ENCODE data around the gene SPPL2A.
A peak's percentile ranks its signal among the peaks of the same experiment; 100 is the strongest.

Gene SPPL2A

DNA sequence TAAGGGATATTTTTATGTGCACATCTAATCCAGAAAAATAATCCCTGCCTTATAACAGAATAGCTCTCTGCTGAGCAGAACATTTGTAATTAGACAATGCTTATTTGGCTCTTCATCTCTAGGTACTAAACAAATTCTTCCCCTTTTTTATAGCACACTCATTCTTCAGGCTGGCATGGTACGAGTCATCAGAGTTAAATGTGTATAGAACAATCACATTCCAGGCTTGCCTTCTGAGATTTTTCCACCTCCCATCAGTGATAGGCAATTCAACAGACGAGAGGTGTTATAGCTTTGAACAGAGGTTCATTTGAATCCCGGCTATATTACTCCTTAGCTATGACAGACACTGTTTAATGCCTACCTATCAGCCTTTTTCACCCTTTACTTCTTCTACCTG lies 21.4 kb upstream of the SPPL2A start:
- no peaks in the 10 kb centered on the region for H3K27me3 Mint-ChIP-seq
- H3K9me3 Mint-ChIP-seq: no peaks in the 10 kb centered on the region
- no peaks in the 10 kb centered on the region for H3K4me1 Mint-ChIP-seq
- no peak for ATAC-seq (replicated peaks)
- H3K27ac Mint-ChIP-seq: no peak overlapping the region
- no peaks in the 10 kb centered on the region for H3K36me3 Mint-ChIP-seq
- H3K4me3 Mint-ChIP-seq: no peak overlapping the region
- no peak for DNase-seq

DNA sequence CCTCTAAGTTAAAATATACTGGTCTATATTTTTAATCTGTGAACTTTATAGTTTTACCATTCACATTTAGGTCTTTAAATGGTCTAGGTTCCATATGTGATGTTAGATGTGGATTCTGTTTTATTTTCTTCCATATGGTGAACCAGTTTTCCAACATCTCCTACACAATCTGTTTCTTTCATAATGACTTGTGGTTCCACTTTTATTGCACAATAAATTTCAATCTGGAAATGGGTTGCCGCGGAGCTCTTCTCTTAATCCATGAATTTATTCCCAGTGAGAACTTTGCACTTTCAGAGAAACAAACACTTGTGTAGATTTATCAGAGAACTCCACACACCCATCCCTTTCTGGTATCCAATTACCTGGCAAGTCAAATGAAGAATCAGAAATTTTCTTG lies 20.9 kb upstream of the SPPL2A start:
- no peaks in the 10 kb centered on the region for H3K9me3 Mint-ChIP-seq
- H3K27me3 Mint-ChIP-seq: no peaks in the 10 kb centered on the region
- no peak for ATAC-seq (replicated peaks)
- no peak for DNase-seq
- H3K4me1 Mint-ChIP-seq: no peaks in the 10 kb centered on the region
- H3K4me3 Mint-ChIP-seq: no peak overlapping the region
- no peaks in the 10 kb centered on the region for H3K36me3 Mint-ChIP-seq
- no peak overlapping the region for H3K27ac Mint-ChIP-seq

DNA sequence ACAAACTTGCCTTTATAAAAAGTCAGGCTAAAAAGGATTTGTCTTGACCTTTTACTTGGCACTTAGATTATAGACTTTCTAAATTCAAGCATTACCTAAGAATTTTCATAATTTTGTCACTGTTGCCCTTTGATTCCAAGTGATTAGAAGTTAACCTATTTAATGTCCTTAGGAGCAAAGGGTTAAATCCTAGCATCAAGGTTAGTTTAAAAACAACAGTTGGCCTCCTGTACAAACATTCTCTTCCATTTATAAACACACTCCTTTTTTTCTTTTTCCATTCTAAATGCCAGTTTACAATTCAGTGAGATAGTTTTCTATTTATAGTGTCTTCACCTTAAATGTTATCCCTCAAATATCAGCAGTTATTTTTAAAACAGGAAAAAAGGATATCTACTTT lies 18.4 kb upstream of the SPPL2A start:
- H3K36me3 Mint-ChIP-seq: no peaks in the 10 kb centered on the region
- DNase-seq (no peak), ATAC-seq (replicated peaks) (no peak)
- no peaks in the 10 kb centered on the region for H3K27me3 Mint-ChIP-seq
- H3K4me1 Mint-ChIP-seq: no peaks in the 10 kb centered on the region
- H3K27ac Mint-ChIP-seq: peak overlapping the region; percentile 14
- no peaks in the 10 kb centered on the region for H3K9me3 Mint-ChIP-seq
- no peak overlapping the region for H3K4me3 Mint-ChIP-seq

DNA sequence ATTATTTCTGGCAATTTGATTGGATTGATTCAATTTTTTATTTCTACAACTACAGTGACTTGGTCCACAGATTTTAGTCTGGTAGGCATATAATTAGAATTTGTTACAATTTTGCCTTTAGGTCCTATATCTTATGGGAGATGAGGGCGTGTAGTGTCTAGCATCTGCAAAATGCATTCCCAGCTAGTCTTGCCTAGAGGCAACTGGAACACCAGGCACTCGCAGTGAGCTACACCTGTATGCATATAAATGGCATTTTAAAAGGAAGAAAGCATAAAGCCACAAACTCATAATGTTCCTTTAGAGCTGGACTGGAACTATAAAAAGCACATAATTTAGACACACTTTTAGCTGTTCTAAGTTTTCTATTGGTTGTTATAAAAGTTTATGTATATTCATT lies 17.9 kb upstream of the SPPL2A start:
- no peaks in the 10 kb centered on the region for H3K36me3 Mint-ChIP-seq
- no peak for DNase-seq
- no peaks in the 10 kb centered on the region for H3K27me3 Mint-ChIP-seq
- no peak overlapping the region for H3K4me3 Mint-ChIP-seq
- no peak overlapping the region for H3K27ac Mint-ChIP-seq
- H3K4me1 Mint-ChIP-seq: no peaks in the 10 kb centered on the region
- no peak for ATAC-seq (replicated peaks)
- H3K9me3 Mint-ChIP-seq: no peaks in the 10 kb centered on the region

DNA sequence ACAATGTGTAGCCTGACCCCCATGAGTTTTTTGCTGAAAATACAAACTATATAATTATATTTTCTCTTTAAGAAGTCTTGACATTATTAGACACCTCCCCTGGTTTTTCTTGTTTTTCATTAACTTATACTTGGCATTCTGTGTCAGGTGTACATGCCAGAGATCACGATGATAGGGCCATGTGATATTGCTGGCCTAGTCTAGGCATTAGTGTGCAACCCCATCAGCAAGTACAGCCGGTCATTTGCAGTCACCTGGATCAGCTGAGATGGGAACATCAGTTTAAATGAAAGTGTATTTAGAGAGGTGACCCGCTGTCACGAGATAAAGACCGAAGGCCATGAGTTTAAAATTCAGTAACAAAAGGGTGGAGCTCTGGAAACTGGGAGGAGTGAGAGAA lies 12.6 kb upstream of the SPPL2A start:
- Mint-ChIP-seq H3K27ac (no peak overlapping the region), H3K9me3 (no peaks in the 10 kb centered on the region), H3K36me3 (no peaks in the 10 kb centered on the region)

DNA sequence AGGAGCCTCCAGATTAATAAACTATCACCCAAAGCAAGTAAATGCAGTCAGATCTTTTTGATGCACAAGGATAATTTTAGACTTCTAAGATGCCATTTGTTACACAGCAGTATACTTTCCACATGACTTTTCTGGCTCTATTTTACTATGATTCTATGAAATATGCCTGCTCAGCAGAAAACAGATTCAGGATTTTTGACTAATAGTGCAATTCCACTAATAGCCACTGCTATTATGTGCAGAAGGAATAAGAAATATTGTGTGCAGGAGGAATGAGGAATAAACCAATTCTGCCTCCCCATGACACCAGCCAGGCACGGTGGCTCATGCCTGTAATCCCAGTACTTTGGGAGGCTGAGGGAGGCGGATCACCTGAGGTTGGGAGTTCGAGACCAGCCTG lies 11.5 kb upstream of the SPPL2A start:
- Mint-ChIP-seq H3K4me1 (no peaks in the 10 kb centered on the region), H3K4me3 (no peak overlapping the region), H3K9me3 (no peaks in the 10 kb centered on the region), H3K27ac (no peak overlapping the region), H3K27me3 (no peaks in the 10 kb centered on the region), H3K36me3 (no peaks in the 10 kb centered on the region)
- ATAC-seq (replicated peaks) (no peak), DNase-seq (no peak)

More for the DNA sequence above, 12.6 kb upstream of the SPPL2A start:
- Mint-ChIP-seq H3K4me1 (no peaks in the 10 kb centered on the region), H3K27me3 (no peaks in the 10 kb centered on the region), H3K4me3 (no peak overlapping the region)
- no peak for ATAC-seq (replicated peaks)
- DNase-seq: no peak

DNA sequence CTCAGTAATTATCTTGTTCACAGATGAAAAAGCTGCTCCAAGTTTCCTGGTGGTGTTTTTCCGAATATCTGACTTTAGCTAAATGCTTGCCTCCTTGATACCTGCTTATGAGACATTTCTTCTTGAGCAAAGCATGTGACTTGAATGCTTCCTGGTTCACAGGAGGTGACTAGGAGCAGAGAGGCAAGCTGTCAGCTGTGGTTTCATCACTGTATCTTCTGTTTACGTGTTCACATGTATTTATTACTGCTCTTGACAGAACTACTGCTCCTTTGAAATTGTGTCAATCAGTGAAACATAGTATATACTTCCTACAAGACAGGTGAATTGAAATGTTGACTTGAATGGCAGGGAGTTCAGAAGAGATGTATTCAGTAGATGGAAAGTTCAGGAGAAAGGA lies 8.9 kb upstream of the SPPL2A start:
- Mint-ChIP-seq H3K36me3 (no peaks in the 10 kb centered on the region), H3K27ac (no peak overlapping the region), H3K9me3 (no peaks in the 10 kb centered on the region), H3K4me1 (no peaks in the 10 kb centered on the region), H3K27me3 (no peaks in the 10 kb centered on the region), H3K4me3 (no peak overlapping the region)
- ATAC-seq (replicated peaks) (no peak), DNase-seq (no peak)

DNA sequence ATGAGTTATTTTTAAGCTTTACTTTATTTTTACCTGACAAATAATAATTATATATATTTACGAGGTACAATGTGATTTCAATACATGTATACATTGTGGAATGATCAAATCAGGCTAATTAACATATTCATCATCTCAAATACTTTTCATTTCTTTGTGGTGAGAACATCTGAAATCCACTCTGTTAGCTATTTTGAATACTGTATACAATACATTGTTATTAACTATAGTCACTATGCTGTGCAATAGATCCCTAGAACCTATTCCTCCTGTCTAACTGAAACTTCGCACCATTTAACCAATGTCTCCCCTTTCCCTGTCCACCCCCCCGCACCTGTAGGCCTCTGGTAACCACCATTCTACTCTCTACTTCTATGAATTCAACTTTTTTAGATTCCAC lies 7.9 kb upstream of the SPPL2A start:
- Mint-ChIP-seq H3K27ac (no peak overlapping the region), H3K9me3 (no peaks in the 10 kb centered on the region), H3K4me1 (no peaks in the 10 kb centered on the region), H3K36me3 (no peaks in the 10 kb centered on the region), H3K4me3 (no peak overlapping the region), H3K27me3 (no peaks in the 10 kb centered on the region)
- DNase-seq (no peak), ATAC-seq (replicated peaks) (no peak)

DNA sequence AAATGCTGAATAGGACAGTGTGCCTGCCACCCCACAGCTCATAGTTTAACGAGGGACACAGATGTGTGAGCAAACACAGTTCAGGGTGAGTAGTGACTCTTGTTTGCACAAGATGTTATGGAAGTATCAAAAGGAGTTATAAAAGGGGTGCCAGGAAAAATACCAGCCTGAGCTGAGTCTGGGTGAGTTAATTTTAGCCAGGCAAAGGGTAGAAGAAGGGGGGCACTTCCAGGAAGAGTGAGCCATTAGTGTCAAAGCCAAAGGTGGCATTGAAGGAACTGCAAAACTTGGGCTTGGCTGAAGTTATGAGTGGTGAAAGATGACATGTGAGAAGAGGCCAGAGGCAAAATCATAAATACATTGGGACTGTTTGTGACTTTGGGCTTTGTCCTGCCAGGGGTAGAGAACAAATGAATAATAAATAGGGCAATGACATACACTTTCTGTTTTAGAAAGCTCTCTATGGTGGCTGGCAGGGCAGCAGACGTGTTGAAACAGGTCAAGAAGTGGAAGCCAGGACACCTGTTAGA lies 1.9 kb upstream of the SPPL2A start:
- Mint-ChIP-seq H3K36me3 (peaks cover 5% of the 10 kb centered on the region in 2 donors), H3K27me3 (no peaks in the 10 kb centered on the region), H3K4me1 (peaks cover 25 to 45% of the 10 kb centered on the region in 2 donors), H3K4me3 (no peak overlapping the region), H3K9me3 (no peaks in the 10 kb centered on the region), H3K27ac (no peak overlapping the region)
- no peak for ATAC-seq (replicated peaks)
- DNase-seq: no peak

DNA sequence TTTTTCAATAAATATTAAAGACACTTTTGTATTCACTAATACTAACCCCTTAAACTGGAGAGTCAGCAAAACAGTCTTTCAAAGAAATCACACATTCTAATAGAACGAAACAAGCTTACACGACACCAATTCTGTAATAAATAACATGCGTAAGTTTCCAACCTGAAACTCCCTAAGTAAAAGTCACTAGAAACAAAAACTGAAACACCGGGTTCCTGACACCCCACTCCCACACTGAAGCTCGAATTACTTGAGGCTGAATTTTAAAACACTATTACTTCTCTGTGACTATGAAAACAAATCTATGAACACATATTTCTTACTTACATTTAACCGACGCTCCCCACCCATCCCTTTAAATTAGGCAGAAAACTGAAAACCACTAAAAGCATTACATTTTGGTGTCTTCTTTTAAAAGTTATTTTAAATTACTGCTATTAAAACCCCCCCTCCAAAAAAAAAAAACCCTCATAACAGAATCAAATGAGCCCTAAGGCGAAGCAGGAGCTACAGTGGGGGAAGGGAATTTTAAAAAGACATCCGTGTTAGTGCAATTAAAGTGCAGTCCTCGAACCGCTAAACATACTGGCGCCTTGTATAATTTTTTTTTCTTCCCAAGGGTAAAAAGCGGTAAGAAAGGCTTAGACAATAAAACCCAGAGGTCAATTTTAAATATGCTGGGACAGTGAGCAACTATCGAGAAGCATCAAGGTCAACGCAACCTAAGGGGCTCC lies 878 bp downstream of the SPPL2A start:
- peaks cover 31 to 63% of the 10 kb centered on the region in 2 donors for H3K4me1 Mint-ChIP-seq
- no peak for DNase-seq

DNA sequence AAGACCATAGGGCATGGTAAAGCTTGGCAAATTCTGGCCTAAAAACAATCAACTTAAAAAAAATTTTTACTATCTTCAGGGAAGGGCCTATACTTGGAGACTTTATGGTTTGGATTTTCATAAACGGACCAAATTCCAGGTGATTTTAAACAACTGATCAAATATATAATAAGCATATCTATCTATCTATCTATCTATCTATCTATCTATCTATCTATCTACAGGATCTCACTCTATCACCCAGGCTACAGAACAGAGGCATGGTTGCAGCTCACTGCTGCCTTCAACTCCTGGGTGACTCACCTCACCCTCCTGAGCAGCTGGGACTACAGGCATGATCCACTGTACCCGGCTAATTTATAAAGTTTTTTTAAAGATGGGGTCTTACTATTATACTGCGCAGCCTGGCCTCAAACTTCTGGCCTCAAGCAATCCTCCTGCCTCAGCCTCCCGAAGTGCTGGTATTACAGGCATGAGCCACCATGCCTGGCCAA lies 6.7 kb downstream of the SPPL2A start:
- no peaks in the 10 kb centered on the region for H3K9me3 Mint-ChIP-seq
- no peak overlapping the region for H3K4me3 Mint-ChIP-seq
- H3K27ac Mint-ChIP-seq: no peak overlapping the region
- H3K36me3 Mint-ChIP-seq: peaks cover 14 to 25% of the 10 kb centered on the region in 2 donors
- no peak for DNase-seq
- ATAC-seq (replicated peaks): no peak
- peaks cover 20 to 58% of the 10 kb centered on the region in 2 donors for H3K4me1 Mint-ChIP-seq
- no peaks in the 10 kb centered on the region for H3K27me3 Mint-ChIP-seq

More for the DNA sequence above, 878 bp downstream of the SPPL2A start:
- H3K27me3 Mint-ChIP-seq: no peaks in the 10 kb centered on the region
- peak overlapping the region; percentile 82 to 87 for H3K4me3 Mint-ChIP-seq
- H3K36me3 Mint-ChIP-seq: peaks cover 8 to 9% of the 10 kb centered on the region in 2 donors
- no peaks in the 10 kb centered on the region for H3K9me3 Mint-ChIP-seq
- H3K27ac Mint-ChIP-seq: peak overlapping the region; percentile 94
- peak; percentile 27 to 38 for ATAC-seq (replicated peaks)

DNA sequence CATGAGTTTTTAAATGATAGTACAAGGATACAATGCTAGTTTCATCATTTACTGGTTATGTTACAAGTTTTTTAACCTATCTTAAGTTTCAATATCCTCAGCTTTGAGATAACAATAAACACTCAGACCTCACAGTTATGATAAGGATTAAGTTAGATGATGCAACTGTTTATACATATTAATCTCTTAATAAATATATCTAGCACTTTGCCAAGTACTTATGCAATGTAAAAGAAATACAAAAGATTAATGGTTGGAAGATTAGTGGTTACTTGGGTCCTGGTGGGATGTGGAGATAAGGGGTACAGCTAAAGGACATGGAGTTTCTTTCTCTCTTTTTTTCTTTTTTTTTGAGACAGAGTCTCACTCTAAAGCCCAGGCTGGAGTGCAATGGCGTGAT lies 12.0 kb downstream of the SPPL2A start:
- Mint-ChIP-seq H3K4me3 (no peak overlapping the region), H3K36me3 (peaks cover 12 to 21% of the 10 kb centered on the region in 2 donors), H3K9me3 (no peaks in the 10 kb centered on the region), H3K27ac (no peak overlapping the region), H3K4me1 (peaks cover 7 to 24% of the 10 kb centered on the region in 2 donors), H3K27me3 (no peaks in the 10 kb centered on the region)
- ATAC-seq (replicated peaks) (no peak), DNase-seq (no peak)

DNA sequence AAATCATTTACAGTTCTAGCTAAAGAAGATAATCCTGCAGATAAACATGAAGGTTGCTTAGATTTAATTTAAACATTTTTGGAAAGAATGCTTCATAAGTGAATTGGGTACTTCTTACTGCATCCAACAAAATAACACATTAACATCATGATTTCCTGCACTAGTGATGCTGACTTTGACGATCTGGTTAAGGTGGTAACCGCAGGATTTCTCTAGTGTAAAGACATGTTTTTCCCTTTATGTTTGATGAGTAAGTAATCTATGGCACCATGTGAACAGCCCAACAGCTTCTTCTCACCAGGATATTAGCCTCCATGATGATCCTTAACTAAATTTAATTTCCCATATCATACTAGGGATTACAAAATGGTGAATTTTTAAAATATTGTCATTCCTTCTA lies 14.1 kb downstream of the SPPL2A start:
- peaks cover 1 to 12% of the 10 kb centered on the region in 2 donors for H3K4me1 Mint-ChIP-seq
- DNase-seq: no peak
- H3K27me3 Mint-ChIP-seq: no peaks in the 10 kb centered on the region
- H3K27ac Mint-ChIP-seq: no peak overlapping the region
- no peaks in the 10 kb centered on the region for H3K9me3 Mint-ChIP-seq
- H3K36me3 Mint-ChIP-seq: peaks cover 11 to 14% of the 10 kb centered on the region in 2 donors
- H3K4me3 Mint-ChIP-seq: no peak overlapping the region
- ATAC-seq (replicated peaks): no peak

DNA sequence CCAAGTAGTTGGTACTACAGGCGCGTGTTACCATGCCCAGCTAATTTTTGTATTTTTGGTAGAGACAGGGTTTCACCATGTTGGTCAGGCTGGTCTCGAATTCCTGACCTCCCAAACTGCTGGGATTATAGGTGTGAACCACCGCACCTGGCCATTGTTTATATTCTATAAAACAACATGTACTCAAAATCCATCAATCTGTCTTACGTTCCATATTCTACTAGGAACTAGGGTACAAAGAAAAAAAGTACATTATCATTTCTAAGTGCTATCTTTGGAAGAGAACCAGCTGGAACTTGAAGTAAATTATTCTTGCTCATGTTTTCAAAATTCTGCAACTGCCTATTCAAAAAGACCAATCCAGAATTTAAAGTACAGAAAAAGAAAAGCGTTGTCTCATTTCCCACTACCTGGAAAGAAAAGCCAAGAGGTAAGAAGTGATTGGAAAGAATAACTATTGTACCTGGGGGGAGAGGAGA lies 15.2 kb downstream of the SPPL2A start:
- Mint-ChIP-seq H3K4me1 (peaks cover 1 to 9% of the 10 kb centered on the region in 2 donors), H3K4me3 (no peak overlapping the region), H3K27ac (no peak overlapping the region), H3K27me3 (no peaks in the 10 kb centered on the region), H3K9me3 (no peaks in the 10 kb centered on the region), H3K36me3 (peaks cover 9 to 13% of the 10 kb centered on the region in 2 donors)
- DNase-seq (no peak), ATAC-seq (replicated peaks) (no peak)

DNA sequence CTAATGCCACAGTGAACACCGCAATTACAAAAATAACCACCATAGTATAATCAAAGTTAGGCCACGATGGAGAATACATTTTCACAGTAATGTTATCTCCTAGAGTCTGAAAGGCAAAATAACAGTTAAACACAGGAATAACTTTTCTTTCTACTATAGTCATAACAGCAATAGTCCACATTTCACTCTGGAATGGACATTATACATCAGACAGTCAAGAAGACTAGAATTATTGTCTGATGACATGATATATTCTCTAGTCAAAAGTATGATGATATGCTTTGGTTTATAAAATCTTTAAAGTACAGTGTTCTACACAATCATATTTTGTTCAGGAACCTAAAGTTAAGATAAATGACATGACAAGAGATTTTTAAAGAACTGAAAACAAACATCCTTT lies 18.0 kb downstream of the SPPL2A start:
- ATAC-seq (replicated peaks) (no peak), DNase-seq (no peak)
- Mint-ChIP-seq H3K27me3 (no peaks in the 10 kb centered on the region), H3K4me3 (no peak overlapping the region), H3K4me1 (peaks cover 0 to 1% of the 10 kb centered on the region in 2 donors), H3K27ac (no peak overlapping the region), H3K9me3 (no peaks in the 10 kb centered on the region), H3K36me3 (peaks cover 8 to 11% of the 10 kb centered on the region in 2 donors)

Measured in stimulated activated naive B cell treated with anti-CD40 and anti-IgM and Interleukin-4, amounts not matched to agents 10 μg/mL and 1 μg/mL and 100 μg/mL, for 72 hours (primary cell).